HL-60 (cell line): ENCODE measurements around the gene PTPRT.

Experiments used
- GABPA ChIP-seq: IDR thresholded peaks from 2 replicates; pipeline ENCODE4 v1.6.1; 2012; ENCODE audit warnings: low read depth
- TF ChIP-seq, protein P1 (sequence below): IDR thresholded peaks from one replicate; pipeline ENCODE4 v1.5.1; 2011; ENCODE audit warnings: low read length, control low read depth, inconsistent platforms; ENCODE audit not compliant: insufficient read depth
- TF ChIP-seq, protein P2 (sequence below): IDR thresholded peaks from 2 replicates; pipeline ENCODE4 v1.6.1; 2012; ENCODE audit warnings: low read depth; ENCODE audit not compliant: insufficient replicate concordance

DNA sequence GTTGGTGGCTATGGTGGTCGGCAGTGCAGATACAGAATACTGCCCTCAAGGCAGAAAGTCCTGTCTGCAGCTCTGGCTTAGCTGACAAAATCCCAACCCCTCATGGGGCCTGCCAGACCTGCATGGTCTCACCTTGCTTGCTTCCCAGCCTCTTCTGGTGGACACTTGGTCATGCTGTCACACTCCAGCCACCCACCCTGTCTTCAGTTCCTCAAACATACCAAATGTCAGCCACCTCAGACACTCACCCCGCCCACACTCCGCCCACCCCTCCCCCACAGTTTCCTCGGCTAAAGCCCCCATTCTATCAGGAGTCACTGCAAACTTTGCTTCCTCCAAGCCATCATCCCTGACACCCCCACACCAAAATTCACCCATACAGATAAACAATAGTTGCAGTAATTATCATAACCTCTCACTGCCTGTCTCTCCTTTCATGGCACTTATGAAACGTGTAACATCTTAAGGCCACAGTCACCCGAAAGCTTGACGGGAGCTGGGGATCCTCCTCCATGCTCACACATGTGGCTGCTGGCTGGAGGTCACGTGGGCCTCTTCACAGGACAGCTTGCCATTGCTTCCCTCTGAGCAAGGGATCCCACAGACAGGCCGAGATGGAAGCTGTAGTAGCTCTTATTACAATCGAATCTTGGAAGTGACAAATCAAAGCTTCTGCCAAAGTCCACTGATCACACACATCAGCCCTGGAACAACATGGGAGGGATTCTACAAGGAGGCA is 202.2 kb downstream of the PTPRT start:
- TF ChIP-seq, protein P1, sequence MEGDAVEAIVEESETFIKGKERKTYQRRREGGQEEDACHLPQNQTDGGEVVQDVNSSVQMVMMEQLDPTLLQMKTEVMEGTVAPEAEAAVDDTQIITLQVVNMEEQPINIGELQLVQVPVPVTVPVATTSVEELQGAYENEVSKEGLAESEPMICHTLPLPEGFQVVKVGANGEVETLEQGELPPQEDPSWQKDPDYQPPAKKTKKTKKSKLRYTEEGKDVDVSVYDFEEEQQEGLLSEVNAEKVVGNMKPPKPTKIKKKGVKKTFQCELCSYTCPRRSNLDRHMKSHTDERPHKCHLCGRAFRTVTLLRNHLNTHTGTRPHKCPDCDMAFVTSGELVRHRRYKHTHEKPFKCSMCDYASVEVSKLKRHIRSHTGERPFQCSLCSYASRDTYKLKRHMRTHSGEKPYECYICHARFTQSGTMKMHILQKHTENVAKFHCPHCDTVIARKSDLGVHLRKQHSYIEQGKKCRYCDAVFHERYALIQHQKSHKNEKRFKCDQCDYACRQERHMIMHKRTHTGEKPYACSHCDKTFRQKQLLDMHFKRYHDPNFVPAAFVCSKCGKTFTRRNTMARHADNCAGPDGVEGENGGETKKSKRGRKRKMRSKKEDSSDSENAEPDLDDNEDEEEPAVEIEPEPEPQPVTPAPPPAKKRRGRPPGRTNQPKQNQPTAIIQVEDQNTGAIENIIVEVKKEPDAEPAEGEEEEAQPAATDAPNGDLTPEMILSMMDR = no peak
- TF ChIP-seq GABPA = no peak
- TF ChIP-seq, protein P2, sequence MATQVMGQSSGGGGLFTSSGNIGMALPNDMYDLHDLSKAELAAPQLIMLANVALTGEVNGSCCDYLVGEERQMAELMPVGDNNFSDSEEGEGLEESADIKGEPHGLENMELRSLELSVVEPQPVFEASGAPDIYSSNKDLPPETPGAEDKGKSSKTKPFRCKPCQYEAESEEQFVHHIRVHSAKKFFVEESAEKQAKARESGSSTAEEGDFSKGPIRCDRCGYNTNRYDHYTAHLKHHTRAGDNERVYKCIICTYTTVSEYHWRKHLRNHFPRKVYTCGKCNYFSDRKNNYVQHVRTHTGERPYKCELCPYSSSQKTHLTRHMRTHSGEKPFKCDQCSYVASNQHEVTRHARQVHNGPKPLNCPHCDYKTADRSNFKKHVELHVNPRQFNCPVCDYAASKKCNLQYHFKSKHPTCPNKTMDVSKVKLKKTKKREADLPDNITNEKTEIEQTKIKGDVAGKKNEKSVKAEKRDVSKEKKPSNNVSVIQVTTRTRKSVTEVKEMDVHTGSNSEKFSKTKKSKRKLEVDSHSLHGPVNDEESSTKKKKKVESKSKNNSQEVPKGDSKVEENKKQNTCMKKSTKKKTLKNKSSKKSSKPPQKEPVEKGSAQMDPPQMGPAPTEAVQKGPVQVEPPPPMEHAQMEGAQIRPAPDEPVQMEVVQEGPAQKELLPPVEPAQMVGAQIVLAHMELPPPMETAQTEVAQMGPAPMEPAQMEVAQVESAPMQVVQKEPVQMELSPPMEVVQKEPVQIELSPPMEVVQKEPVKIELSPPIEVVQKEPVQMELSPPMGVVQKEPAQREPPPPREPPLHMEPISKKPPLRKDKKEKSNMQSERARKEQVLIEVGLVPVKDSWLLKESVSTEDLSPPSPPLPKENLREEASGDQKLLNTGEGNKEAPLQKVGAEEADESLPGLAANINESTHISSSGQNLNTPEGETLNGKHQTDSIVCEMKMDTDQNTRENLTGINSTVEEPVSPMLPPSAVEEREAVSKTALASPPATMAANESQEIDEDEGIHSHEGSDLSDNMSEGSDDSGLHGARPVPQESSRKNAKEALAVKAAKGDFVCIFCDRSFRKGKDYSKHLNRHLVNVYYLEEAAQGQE = no peak
